ENCODE measurements around the gene SERINC5.

- TF ChIP-seq CTCF (conservative IDR thresholded peaks at IDR 0.05; ENCODE audit: low read depth, low read length), result no peak
- no peak for TF ChIP-seq BHLHE40 (IDR thresholded peaks at IDR 0.05; ENCODE audit: low read depth, low read length)
- TF ChIP-seq RCOR1 (IDR thresholded peaks at IDR 0.05; ENCODE audit: insufficient replicate concordance, low read length), result no peak
- no peak for TF ChIP-seq CHD1 (IDR thresholded peaks at IDR 0.05; ENCODE audit: low read depth, low read length)
- TF ChIP-seq POLR2A (IDR thresholded peaks at IDR 0.05; ENCODE audit: low read depth, low read length), result no peak
Observed at GRCh38 chr5:80068775-80069174, 187.1 kb downstream of the SERINC5 start.
